Stimulated activated CD8-positive, alpha-beta memory T cell treated with anti-CD3 and anti-CD28 coated beads, Interleukin-4, amount 100 ng/mL, for 24 hours (primary cell): ENCODE results near the gene C22orf42.
"Not testable (repeated sequence)": the region's sequence is repeated elsewhere in the genome, so short reads cannot be mapped to it uniquely, and the experiment has no call there.

Experiments used
- DNase-seq: peaks from one replicate; pipeline ENCODE4 v3.0.0-alpha.2; 2020; ENCODE audit warnings: low read depth

The C22orf42 gene

GRCh38 chr22:32185821-32186220 lies 26.7 kb upstream of the C22orf42 start:
- DNase-seq: no peak

DNA sequence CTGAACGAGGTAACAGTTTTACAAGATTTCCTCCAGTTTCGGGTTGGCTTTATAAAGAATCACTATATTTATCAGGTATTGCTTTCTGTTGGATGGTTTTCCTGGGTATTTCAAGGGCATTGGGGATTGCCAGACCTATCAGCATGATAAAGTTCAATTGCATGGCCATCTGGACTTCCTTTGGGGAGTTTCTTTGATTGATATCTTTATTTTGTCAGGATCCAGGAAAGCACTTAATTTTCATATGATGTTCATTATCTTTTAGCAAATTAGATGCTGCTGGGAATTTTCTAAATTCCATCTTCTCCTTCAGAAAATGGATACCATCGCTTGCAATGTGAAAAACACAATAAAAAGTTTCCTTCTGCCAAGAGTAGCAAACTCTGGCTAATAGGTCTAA lies 24.5 kb upstream of the C22orf42 start:
- no peak for DNase-seq

DNA sequence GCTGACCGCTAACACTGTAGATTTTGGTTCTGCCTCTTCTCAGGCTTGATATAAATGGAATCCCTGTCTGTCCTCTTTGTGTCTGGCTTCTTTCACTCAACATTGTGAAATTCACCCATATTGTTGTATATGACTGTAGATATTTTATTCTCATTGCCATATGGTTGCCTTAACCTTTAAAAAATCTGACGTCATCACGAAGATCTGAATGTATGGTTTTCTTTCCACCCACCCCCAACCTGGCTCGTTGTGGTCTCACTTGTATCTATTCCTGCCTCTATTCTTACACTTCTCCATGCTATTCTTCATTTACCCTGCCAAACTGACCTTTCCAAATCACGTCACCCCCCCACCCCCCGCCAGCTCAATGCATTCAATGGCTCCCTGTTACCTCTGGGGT lies 21.9 kb upstream of the C22orf42 start:
- no peak for DNase-seq

DNA sequence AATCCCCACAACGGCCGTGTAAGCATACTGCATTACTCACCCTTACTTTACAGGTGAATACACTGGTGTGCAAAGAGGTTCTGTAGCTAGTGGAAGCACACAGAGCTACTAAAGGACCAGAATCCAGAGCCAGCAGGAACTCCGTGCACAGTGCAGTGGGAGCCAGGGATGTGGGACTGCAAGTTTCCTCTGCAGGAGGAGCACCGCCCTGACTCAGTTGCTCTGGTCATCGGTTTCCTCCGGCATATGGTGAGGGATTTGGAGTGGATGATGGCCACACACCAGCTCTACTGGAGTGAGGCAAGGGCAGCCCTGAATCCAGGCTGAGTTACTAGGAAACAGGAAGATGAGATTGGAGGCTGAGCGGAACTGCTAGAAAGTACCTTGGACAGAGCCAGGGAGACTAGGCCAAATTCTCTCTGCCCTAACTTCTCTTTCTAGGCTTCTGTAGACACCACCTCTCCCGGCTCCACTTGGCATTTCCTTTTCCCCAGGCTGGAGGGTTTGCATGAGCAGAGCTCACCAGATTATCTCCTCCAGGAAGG lies 18.2 kb upstream of the C22orf42 start:
- no peak for DNase-seq

- no peak for DNase-seq
Measured at GRCh38 chr22:32175683-32176644, 16.9 kb upstream of the C22orf42 start.

DNA sequence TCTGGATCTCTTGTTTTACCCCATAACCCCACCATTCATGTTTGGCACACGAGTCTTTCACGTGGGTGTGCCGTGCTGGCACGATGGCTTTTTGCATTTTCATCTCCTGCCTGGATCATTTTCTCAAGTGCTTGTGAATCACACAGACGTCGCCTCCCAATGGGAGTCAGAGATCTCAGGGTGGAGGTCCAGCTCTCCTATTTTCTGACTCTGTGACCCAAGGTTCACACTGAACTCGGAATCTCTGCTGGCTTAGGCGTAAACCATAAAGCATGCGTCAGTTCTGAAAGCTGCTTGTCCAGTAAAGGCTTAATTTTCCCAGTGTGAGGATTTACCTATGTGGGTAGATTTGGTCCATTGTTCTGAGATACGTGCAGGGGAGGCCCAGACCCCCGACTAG lies 16.0 kb upstream of the C22orf42 start:
- DNase-seq: no peak

DNA sequence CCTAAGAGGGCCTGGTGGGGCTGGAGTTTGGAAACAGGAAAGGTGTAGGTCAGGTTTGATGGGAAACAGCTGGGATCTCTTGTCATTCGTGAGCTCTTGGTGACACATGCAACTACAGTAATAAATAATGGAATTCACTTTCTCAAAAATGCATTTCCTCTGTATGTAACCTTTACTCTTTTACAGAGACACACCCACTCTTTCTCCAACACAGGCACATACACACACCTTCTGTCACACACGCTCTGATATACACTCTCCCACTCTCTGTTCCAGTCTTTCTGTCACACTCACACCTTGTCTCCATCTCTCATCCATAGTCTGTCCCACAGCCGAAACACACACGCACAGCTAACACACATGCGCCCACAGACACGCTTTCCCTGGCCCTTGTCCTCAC lies 6.6 kb upstream of the C22orf42 start:
- no peak for DNase-seq

DNA sequence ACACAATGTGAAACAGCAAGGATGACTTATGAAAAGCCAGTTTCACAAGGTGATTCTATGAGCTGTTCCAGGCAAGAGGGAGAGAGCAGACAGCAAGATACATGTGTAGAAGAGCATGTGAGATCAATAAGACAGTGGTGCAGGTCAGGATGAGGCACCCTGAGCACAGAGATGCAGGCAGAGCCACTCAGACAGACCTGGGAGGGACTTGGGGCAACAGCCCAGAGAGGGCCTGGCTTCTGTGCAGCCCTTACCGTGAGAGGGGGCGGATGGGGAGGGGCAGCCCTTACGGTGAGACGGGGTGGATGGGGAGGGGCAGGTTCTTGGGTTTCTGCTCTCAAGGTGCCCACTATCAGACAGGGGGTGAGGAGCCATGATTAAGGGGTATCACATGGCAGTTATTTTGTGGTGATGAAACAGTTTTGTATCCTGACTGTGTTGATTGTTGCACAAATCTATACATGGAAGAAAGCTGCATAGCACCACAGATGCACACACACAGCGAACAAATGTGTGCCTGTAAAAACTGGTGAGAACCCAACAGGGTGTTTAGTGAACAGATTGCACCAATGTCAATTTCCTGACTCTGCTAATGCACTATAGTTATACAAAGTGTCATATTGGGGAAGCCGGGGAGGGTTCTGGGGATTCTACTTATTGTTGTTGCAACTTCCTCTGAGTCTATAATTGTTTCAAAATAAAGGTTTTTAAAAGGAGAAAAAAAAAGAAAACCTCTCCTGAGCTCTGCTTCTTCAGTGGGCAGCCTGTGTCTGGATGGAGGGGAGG lies 5.2 kb upstream of the C22orf42 start:
- no peak for DNase-seq

- DNase-seq: not testable (repeated sequence)
Measured at GRCh38 chr22:32160411-32160810, 1.3 kb upstream of the C22orf42 start.

DNA sequence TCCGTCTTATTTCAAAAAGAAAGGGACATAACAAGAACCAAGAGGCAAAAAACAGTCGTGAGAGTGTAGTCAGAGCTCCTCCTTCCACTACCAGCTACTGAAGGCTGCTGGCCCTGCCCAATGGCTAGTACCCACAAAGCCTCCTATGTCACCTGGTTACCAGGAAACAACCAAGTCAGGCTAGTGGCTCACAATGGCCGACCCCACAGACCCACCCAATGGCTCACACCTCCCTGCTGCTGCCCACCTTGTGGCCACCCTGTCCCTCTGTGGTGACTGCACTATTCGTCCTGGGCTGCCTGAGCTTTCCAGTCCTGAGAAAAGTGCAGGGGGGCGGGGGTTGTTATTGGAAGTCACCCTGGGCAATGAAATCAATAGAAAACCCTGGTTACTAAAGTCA lies 1.5 kb downstream of the C22orf42 start:
- DNase-seq: not testable (repeated sequence)

DNA sequence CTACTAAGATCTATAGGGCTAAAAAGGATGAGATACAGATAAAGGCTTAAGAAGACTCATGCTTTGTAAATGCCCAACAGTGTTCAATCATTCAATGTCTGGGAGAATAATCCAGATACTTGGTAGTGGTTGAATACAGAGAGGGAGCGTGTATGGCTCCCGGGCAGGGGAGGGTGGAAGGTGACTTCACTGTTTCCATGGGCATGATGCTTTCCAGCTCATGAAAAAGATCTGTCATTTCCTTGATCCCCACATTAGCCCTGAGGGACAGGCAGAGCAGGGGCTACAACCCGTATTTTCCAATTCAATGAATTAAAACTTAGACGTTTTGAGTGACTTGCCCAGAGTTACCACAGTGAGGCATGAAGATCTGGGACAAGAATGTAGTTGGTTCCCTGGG lies 4.4 kb downstream of the C22orf42 start:
- not testable (repeated sequence) for DNase-seq

GRCh38 chr22:32151641-32152040 lies 7.5 kb downstream of the C22orf42 start:
- DNase-seq: not testable (repeated sequence)

GRCh38 chr22:32150647-32151046 lies 8.5 kb downstream of the C22orf42 start:
- not testable (repeated sequence) for DNase-seq

DNA sequence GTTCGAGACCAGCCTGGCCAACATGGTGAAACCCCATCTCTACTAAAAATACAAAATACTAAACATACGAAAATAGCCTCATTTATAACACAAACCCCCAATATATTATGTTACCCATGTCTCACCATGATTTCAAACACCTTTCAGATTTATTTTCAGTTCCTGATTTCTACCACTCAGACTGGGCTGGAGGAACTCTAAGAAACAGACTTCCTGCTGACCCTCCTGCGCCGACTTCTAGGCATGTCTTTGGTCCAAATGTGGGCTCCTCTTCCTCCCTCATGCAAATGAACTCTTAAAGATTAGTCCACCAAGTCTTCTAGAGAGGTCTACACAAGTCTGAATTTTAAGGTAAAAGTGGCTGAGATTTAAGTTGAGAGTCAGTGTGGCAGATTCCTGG lies 10.7 kb downstream of the C22orf42 start:
- not testable (repeated sequence) for DNase-seq

GRCh38 chr22:32147128-32147527 lies 12.0 kb downstream of the C22orf42 start:
- DNase-seq: not testable (repeated sequence)

DNA sequence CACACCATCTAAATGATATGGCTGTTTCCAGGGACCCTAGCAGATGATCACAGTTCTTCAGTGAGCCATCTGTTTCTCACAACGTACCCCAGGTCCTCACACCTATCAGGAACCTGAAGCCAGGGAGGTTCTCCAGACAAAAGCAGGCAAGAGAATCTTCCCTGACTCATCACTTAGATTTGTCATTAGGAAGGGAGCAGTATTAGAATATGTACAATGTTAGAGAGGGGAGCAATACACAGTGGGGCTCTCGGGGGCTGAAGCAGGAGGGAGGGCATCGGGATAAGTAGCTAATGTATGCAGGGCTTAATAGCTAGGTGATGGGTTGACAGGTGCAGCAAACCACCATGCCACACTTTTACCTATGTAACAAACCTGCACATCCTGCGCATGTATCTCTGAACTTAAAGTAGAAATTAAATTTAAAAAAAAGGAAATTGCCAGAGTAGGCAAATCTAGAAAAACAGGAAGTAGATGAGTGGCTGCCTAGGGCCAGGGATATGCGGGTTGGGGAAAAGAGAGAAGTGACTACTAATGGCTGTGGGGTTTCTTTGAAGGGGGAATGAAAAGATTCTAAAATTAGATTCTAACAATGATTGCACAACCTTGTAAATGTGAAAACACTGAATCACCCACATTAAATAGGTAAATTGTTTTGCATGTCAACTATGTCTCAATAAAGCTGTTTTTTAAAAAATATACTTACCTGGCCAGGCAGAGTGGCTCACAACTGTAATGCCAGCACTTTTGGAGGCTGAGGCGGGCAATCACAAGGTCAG lies 14.4 kb downstream of the C22orf42 start:
- DNase-seq: no peak

DNA sequence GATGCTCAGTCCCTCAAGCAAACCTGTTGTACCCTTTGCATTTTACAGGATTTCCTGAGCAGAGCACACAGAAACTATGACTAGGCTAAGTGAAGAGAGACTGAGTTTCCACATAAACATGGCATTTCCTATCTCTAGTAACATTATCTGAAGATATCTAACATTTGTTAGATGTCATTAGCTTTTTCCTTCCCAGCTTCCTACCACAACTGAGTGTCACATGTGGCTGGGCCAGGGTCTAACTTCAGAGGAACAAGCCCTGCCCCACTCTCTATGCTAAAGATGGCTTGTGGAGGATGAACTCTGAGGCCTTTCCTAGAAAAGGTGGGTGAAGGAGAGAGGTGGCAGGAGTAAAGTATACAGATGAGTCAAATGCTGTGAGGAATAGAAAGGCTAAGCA lies 16.5 kb downstream of the C22orf42 start:
- peak; percentile 11 for DNase-seq

DNA sequence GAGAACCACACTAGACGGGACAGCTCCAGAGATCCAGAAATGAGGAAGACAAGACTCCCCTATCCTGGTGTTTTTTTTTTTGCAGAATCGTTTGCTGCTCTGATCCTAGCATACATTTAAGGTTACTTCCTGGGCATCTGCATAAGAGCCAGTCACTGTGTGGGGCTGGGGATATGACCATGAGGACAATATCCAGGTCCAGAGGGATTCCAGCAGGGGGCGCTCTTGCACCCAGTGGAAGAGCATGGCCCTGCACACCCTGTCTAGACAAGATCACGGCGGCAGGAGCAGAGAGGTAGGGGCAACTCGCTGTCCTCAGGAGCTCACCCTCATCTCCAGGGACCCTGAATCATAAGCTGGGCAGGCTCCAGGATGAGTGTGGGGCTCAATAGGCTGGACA lies 18.4 kb downstream of the C22orf42 start:
- DNase-seq: not testable (repeated sequence)

DNA sequence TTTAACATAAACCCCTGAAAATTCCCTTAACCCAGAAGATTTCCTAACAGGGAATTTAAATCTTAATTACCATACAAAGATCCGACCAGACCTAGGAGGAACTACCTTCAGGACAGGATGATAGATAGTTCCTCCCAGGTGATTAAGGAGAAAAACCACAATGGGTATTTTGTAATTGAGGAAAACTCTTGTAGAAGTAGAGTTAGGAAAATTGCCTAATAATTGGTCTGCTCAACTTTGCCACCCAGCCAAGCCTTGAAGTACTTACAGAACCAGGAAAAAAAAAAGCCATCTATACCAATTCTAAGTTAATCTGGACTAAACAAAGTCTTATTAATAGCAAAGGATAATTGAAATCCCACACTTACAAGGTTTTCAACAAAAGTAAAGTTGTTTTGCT lies 20.5 kb downstream of the C22orf42 start:
- DNase-seq: not testable (repeated sequence)

DNA sequence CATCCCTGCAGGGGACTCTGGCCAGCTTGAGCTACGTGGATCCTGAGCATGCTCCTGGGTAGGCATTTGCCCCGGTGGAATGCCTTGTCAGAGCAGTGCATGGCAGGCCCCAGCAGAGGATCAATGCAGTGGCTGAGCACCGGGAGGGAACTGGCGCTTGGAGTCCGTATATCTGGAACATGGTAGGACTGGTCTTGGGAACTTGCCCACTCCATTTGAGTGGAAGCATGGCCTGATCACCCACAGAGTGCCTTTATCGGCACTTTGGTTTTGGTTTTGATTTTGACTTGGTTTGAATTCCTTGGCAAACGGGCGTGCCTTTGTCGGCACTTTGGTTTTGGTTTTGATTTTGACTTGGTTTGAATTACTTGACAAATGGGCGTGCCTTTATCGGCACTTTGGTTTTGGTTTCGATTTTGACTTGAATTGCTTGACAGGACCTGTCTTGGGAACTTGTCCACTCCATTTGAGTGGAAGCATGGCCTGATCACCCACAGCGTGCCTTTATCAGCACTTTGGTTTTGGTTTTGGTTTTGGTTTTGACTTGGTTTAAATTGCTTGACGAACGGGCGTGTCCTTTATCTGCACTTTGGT lies 21.3 kb downstream of the C22orf42 start:
- DNase-seq: peak; percentile 14

DNA sequence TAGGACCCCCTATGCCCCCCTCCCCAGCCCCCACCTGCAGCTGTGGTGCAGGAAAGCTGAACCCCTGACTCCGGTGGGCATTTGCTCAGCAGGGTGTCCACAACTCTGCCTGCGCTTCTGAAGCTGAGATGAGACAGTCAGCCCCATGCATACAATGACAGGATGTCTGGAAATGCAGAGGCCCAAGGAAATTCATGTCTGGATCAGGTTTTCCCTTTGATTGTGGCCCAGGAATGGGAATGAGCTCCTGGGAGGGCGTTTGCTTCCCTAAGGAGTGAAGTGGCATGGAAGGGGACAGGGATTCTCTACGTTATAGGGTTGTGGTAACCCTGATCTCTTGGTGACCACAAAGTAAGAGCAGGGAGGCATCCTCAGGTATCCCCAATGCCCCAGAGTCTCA lies 22.2 kb downstream of the C22orf42 start:
- not testable (repeated sequence) for DNase-seq
